Measurements from ENCODE around the gene QSOX2. TPM values are rescaled to one million over a fixed set of nuclear protein-coding genes. Genes with fewer than 3 reads are reported as not detected.

Gene QSOX2
- total and polyA plus RNA-seq, 8 donors: 6.8 to 19.1 (median 10.9) TPM

DNA sequence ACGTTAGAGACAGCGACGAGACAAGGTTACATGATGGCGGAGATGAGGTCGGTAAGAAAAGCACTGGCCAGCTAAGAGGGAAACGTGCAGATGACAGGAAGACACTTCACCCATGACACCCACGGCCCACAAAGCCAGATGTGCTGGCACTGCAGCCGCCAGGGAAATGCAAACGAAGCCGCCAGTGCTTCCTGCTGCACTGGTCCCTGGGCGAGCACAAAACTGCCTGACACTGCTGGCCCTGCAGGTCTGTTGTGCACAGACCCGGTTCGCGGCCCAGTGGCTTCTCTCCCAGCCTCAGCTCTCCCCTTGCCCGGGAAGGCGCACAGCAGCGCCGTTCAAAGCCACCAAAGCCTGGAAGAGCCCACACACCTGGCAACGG, 20.3 kb downstream of the QSOX2 start:
- Histone ChIP-seq H3K27ac (no peak overlapping the region), H3K9me3 (no peaks in the 10 kb centered on the region), H3K27me3 (no peaks in the 10 kb centered on the region), H3K4me1 (no peaks in the 10 kb centered on the region), H3K36me3 (peaks cover 0 to 14% (median 0%) of the 10 kb centered on the region in 3 donors), H3K4me3 (no peak overlapping the region)
- intact Hi-C loops (cut with DNase I): no loop called here
- TF ChIP-seq, protein P1, sequence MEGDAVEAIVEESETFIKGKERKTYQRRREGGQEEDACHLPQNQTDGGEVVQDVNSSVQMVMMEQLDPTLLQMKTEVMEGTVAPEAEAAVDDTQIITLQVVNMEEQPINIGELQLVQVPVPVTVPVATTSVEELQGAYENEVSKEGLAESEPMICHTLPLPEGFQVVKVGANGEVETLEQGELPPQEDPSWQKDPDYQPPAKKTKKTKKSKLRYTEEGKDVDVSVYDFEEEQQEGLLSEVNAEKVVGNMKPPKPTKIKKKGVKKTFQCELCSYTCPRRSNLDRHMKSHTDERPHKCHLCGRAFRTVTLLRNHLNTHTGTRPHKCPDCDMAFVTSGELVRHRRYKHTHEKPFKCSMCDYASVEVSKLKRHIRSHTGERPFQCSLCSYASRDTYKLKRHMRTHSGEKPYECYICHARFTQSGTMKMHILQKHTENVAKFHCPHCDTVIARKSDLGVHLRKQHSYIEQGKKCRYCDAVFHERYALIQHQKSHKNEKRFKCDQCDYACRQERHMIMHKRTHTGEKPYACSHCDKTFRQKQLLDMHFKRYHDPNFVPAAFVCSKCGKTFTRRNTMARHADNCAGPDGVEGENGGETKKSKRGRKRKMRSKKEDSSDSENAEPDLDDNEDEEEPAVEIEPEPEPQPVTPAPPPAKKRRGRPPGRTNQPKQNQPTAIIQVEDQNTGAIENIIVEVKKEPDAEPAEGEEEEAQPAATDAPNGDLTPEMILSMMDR (IDR thresholded peaks at IDR 0.05): no peak
- DNase-seq (peak in 2 of 6 donors; percentile 16 to 39), FAIRE-seq (no peak), ATAC-seq (no peak)
- WGBS, 2 donors: 84 to 88% methylated on average over 19 of the region's 19 CpGs

DNA sequence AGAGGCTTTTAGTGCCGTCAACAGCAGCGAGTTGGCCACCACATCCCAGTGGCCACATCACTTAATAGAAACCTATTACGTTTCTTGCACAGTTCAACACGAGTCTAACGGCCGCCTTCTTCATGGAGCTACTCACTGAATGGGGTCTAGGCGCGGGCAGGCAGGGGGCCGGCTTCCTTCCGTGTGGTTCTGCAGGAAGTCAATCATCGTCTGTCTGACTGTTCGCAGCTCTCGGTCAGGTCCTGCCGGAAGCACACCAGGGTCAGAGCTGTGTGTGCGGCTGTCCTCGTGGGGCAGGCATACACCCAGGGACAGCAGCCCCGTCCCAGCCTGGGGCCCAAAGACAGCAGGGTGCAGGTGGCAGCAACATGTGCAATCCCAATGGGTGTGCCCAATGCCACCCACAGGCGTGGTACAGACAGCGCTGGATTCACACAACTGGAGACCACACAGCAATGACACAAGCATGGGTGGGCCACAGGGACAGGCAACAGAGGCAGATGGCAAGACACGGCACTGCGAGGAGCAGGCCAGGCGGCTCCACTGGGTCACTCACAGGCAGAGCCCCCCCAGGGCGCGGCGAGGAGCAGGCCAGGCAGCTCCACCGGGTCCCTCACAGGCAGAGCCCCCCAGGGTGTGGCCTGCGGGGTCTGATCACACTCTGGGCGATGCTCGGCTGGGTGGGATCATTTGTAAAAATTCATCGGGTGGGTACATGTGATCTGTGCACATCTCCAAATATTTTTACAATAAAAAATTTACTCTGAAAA, 21.6 kb downstream of the QSOX2 start:
- Histone ChIP-seq H3K4me1 (no peaks in the 10 kb centered on the region), H3K36me3 (peaks cover 0 to 14% (median 0%) of the 10 kb centered on the region in 3 donors), H3K4me3 (no peak overlapping the region), H3K27ac (no peak overlapping the region), H3K9me3 (no peaks in the 10 kb centered on the region), H3K27me3 (no peaks in the 10 kb centered on the region)
- TF ChIP-seq, protein P1 (IDR thresholded peaks at IDR 0.05): no peak
- no peak for ATAC-seq
- peak in 2 of 6 donors; percentile 20 to 45 for DNase-seq
- intact Hi-C loops (cut with DNase I): no loop called here
- WGBS, 2 donors: 92 to 94% methylated on average over 30 of the region's 30 CpGs
- FAIRE-seq: no peak

DNA sequence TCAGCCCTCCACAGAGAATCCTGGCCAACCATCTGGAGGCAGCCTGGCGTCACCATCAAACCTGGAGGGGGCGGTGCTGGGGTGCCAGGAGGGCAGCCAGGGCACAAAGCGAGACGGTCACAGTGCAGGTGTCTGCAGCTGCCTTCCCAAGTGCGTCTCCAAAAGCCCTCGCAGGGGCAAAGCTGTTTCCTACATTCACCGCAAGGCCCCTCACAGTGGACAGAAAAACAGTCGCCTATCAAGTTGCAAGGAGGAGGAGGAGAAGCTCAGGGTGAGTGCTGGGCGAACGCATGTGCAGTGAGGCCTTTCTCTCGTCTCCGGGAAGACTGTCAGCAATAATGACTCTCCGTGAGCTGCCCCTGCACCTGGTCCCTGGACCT, 22.7 kb downstream of the QSOX2 start:
- no peaks in the 10 kb centered on the region for H3K27me3 ChIP-seq
- no peak overlapping the region for H3K4me3 ChIP-seq
- DNase-seq (no peak), ATAC-seq (no peak), FAIRE-seq (no peak)
- no peaks in the 10 kb centered on the region for H3K4me1 ChIP-seq
- TF ChIP-seq, protein P1 (IDR thresholded peaks at IDR 0.05): no peak
- peaks cover 0 to 23% (median 6%) of the 10 kb centered on the region in 3 donors for H3K36me3 ChIP-seq
- intact Hi-C loops (cut with DNase I): no loop called here
- H3K9me3 ChIP-seq: no peaks in the 10 kb centered on the region
- WGBS, 2 donors: 92 to 94% methylated on average over 13 of the region's 13 CpGs
- H3K27ac ChIP-seq: no peak overlapping the region

DNA sequence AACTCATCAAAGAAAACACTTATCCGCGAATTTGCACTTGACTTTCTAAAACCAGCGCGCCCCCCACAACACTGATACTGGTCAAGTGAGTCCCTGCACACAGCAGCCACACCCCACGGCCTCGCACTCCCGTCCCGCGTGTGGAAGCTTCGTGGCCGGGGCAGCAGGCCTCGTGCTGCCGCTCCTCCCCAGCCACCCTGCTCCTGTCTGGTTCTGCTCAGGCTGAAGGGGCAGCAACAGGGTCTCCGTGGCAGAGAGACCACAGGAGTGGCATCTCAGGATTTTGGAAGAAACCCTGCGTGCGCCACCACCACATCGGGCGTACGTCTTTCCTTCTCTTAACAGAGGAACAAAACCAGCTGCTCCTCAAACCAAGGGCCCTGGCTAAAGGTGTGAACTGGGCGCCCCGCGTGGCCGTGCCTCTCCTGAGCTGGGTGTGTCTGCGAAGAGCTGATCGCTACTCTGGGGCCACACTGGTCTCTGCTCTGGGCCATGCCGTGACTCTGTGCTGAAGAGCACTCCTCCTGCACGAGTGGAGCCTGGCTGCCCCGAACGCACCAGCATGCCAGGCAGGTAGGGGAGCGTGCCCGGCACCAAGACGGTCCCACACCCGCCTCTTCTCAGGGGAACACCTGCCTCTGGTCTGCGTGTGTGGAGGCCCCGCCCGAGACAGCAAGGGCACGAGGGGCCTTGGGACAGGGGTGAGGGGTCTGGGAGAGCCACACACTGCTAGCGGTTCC, 23.3 kb downstream of the QSOX2 start:
- Histone ChIP-seq H3K27me3 (no peaks in the 10 kb centered on the region), H3K9me3 (no peaks in the 10 kb centered on the region), H3K27ac (no peak overlapping the region), H3K36me3 (peaks cover 0 to 26% (median 6%) of the 10 kb centered on the region in 3 donors), H3K4me3 (no peak overlapping the region), H3K4me1 (no peaks in the 10 kb centered on the region)
- FAIRE-seq: no peak
- TF ChIP-seq, protein P1 (IDR thresholded peaks at IDR 0.05): no peak
- WGBS, 2 donors: 94 to 96% methylated on average over 38 of the region's 38 CpGs
- no peak for ATAC-seq
- intact Hi-C loops (cut with DNase I): no loop called here
- peak in 2 of 6 donors; percentile 10 to 52 for DNase-seq

Measured in pancreas (tissue), 10 donors.